ENCODE results near the gene TMEM238.
A peak's percentile ranks its signal among the peaks of the same experiment; 100 is the strongest.
"Not testable (repeated sequence)": the region's sequence is repeated elsewhere in the genome, so short reads cannot be mapped to it uniquely, and the experiment has no call there.

The TMEM238 gene

GRCh38 chr19:55401390-55401789 is 17.3 kb upstream of the TMEM238 start:
- DNase-seq (ENCODE audit: low spot score); FAIRE-seq: not testable (repeated sequence)

DNA sequence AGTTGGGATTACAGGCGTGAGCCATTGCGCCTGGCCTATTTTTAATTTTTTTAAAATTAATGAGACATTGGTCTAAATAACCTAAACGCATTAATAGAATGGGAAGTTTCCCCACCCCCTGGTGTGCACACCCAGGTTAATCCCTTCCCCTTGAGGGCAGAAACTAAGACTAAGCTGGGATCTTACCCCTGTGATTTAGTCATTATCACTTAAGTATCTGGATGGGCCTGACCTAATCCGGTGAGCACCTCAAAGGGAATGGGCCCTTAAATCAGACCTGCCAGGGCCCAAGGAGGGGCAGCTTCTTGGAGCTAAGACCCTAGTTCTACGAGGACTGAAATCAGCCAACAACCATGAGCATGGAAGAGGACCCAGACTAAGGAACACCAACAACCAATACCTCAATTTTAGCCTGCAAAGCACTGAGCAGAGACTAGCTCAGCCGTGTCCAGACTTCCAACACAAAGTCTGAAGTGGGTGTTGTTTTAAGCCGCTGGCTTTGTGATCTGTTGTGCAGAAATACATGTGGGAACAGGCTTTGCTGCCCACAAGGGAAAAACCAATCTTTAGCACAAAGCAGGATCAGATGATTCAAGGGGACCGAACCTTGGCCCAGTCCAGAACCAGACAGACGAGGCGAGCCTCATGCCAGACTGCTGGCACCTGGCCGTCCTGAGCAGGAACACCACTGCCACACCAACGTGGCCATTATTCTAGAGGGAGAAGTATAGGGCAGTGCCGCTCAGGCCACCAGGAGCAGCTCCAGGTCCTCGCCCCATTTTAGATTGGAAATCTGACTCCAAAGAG is 16.4 kb upstream of the TMEM238 start:
- no peak for DNase-seq (ENCODE audit: low spot score)
- FAIRE-seq = no peak

- DNase-seq (ENCODE audit: low spot score) (no peak), FAIRE-seq (no peak)
These were observed 14.3 kb upstream of the TMEM238 start for GRCh38 chr19:55398200-55398925.

DNA sequence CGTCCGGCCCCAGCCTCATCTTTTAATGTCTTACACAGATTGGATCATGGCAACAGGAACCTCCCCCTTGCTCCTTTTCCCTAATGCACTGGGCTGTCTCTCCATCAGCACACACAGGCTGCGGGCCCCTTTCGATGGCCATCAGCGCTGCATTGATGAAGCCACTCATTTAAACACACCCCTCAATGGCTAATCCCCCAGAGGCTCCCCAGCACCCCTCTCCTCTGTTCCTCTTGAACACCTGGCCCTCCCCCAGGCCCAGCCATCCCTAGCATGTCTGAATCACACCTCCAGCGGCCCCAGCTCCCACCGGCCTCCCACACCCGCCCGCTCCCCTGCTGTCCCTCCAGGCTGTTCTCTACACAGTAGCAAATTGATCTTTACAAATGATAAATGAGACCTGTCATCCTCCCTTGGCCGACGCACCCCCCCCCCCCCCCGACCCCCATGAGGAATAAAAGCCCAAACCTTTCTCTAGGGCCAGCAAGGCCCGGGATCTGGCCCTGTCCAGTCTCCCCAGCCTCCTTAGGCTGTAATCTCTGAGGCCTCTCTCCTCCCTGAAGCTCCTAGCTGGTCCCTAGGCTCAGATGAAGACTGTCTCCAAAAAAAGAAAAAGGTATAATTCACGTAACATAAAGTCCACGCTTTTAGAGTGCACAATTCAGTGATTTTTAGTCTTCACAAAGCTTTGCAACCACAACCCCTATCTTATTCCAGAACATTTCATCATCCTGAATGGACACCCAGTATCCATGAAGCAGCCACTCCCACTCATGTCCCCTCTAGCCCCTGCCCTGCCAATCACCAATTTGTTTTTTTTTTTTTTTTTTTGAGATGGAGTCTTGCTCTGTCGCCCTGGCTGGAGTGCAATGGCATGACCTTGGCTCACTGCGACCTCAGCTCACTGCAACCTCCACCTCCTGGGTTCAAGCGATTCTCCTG is 9.0 kb upstream of the TMEM238 start:
- FAIRE-seq = no peak
- DNase-seq (ENCODE audit: low spot score) = no peak

- DNase-seq (ENCODE audit: low spot score) (no peak), FAIRE-seq (no peak)
These were observed 7.9 kb upstream of the TMEM238 start for GRCh38 chr19:55391702-55392615.

DNA sequence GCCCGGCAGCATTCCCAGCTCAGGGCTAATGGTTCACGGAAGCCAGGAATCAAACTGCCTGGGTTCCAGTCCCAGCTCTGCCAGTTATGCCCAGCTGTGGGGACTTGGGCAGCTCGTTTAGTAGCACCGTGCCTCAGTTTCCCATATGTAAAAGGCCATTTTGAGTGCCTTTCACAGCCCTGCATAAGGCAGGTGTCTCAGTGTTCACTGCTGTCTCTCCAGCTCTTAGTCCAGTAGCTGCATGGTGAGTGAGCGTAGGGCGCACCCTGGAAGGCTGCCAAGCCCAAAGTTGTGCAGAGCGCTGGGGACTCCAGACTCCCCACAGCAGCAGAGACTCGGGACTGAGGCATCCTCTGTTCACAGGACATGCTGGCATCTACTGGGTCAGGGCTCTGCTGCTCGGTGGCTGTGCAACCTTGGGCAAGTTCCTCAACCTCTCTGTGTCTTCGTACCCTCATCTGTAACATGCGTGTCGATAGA is 7.1 kb upstream of the TMEM238 start:
- FAIRE-seq = no peak

DNA sequence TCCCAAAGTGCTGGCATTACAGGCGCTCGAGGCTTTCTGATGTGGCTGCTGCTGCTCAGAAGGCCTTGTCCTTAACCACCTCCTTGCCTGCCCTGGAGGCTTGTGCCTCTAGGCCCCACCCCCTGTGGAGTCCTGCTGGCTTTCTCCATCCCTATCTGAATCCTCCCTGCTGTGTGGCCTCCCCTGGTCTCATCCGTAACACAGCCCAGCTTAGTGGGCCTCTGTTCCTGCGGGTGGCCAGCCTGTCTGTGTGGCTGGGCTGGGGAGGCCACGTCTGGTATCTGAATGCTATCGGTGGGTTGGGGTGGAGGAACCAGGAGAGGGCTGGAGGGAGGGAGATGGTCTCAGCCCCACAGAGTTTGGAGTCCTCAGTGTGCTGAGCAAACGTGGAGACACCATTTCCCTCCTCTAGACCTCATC is 6.4 kb upstream of the TMEM238 start:
- FAIRE-seq (no peak), DNase-seq (ENCODE audit: low spot score) (no peak)

More for the DNA sequence above, 7.1 kb upstream of the TMEM238 start:
- DNase-seq (ENCODE audit: low spot score) = no peak

DNA sequence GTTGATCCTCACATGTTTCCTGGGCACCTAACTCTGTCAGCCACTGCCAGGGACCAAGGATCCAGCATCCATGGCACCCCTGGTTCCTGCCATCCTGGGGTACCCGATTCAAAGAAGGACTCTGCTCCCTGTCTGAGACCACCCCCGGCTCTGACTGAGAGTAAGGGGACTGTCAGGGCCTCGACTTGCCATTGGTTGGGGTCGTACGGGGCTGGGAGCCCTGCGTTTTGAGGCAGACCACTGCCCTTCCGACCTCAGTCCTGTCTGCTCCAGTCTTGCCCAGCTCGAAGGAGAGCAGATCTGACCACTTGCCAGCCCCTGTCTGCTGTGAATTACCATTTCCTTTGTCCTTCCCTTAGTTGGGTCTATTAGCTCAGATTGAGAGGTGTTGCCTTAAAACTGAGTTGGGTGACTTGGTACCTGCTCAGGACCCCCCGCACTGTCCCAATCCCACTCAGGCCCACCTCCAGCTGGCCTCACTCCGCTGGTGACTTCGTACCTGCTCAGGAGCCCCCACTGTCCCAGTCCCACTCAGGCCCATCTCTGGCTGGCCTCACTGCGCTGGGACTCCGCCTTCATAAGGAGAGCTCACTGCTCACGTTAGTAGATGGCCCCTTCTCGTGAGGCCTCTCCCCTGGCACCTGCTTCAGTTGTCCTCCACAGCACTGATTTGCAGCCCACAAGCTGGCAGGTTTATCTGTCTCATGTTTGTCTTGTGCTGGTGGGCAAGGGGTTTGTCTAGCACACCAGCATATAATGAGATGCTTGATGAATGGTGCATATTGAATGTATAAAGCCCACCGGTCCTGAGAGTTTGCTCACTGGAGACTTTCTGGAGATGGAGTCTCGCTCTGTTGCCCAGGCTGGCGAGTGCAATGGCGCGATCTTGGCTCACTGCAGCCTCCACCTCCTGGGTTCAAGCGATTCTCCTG is 5.6 kb upstream of the TMEM238 start:
- no peak for FAIRE-seq
- DNase-seq (ENCODE audit: low spot score) = no peak

- no peak for FAIRE-seq
- no peak for DNase-seq (ENCODE audit: low spot score)
These were observed 3.8 kb upstream of the TMEM238 start for GRCh38 chr19:55387736-55388497.

- FAIRE-seq = no peak
- no peak for DNase-seq (ENCODE audit: low spot score)
These were observed 2.4 kb upstream of the TMEM238 start for GRCh38 chr19:55386493-55386971.

- FAIRE-seq (peak; percentile 77), DNase-seq (ENCODE audit: low spot score) (peak; percentile 91)
These were observed 1.8 kb upstream of the TMEM238 start, which contains the start of gene RPL28 for GRCh38 chr19:55385724-55386492. Gene RPL28, plus strand, starts transcription at chr19:55385932. Its CDS starts 426 bp downstream, at chr19:55386358.

- FAIRE-seq (peak; percentile 64), DNase-seq (ENCODE audit: low spot score) (peak; percentile 75)
These were observed 1.0 kb upstream of the TMEM238 start for GRCh38 chr19:55384920-55385723.

DNA sequence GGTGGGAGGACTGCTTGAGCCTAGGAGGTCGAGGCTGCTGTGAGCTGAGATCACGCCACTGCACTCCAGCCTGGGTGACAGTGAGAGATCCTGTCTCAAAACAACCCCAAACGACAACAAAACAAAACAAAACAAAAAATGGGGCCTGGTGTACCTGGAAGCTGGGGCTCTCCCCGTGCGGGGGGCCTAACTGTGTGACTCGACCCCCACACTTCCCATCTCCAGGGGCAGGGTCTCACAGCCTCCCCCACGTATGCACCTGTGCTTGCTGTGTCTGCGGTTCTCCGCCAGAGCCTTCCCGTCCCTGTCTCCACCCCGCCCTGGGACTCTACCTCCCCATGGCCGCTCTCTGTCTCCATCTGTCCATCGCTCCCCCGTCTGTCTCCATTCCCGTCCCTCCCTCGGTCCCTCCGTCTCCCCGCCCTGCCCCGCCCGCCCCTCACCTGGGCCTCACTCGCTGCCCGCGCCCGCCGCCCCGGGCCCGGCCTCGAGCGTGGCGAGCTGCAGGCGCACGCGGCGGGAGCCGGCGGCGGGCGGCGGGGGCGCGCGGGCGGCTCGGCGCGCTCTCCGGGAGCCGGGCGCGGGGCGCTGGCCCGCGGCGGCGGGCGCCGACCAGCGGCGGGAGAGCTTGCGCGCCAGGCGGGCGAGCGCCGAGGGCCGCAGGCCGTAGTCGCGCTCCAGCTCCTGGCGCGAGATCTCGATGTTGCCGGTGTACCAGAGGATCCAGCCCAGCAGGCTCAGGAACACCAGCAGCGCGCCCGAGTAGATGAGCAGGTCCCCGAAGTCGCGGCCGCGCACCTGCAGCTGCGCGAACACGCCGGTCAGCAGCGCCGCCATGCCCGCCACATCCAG is 587 bp downstream of the TMEM238 start:
- FAIRE-seq = no peak
- DNase-seq (ENCODE audit: low spot score) = no peak

- no peak for DNase-seq (ENCODE audit: low spot score)
- FAIRE-seq = no peak
These were observed 1.5 kb downstream of the TMEM238 start for GRCh38 chr19:55382522-55383054.

GRCh38 chr19:55382013-55382412 is 2.1 kb downstream of the TMEM238 start:
- no peak for DNase-seq (ENCODE audit: low spot score)
- FAIRE-seq = no peak

Data from RCC 7860 (cell line).